OCI-LY7 (cell line): ENCODE measurements around the gene PTGR2.

Experiments used
- EZH2phosphoT487 ChIP-seq: fragments of 200-600 bp; sonication (generic); IDR thresholded peaks from 2 replicates; pipeline ENCODE4 v1.6.1; 2018; ENCODE audit warnings: low read depth, borderline replicate concordance, mild to moderate bottlenecking, mixed run types, antibody characterized with exemption, low read length, moderate library complexity, mixed read lengths
- TF ChIP-seq, protein P1 (sequence below): fragments of 200-600 bp; sonication (generic); conservative IDR thresholded peaks from 2 replicates; pipeline ENCODE4 v1.5.1; 2014; ENCODE audit warnings: mild to moderate bottlenecking, antibody characterized with exemption, low read length, moderate library complexity, mixed read lengths

GRCh38 chr14:73811164-73811503 lies 40.5 kb upstream of the PTGR2 start:
- TF ChIP-seq, protein P1, sequence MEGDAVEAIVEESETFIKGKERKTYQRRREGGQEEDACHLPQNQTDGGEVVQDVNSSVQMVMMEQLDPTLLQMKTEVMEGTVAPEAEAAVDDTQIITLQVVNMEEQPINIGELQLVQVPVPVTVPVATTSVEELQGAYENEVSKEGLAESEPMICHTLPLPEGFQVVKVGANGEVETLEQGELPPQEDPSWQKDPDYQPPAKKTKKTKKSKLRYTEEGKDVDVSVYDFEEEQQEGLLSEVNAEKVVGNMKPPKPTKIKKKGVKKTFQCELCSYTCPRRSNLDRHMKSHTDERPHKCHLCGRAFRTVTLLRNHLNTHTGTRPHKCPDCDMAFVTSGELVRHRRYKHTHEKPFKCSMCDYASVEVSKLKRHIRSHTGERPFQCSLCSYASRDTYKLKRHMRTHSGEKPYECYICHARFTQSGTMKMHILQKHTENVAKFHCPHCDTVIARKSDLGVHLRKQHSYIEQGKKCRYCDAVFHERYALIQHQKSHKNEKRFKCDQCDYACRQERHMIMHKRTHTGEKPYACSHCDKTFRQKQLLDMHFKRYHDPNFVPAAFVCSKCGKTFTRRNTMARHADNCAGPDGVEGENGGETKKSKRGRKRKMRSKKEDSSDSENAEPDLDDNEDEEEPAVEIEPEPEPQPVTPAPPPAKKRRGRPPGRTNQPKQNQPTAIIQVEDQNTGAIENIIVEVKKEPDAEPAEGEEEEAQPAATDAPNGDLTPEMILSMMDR: no peak
- TF ChIP-seq EZH2phosphoT487: no peak
